HEK293T (cell line): ENCODE results near the gene MIDN.

Experiments used
- BHLHE40 ChIP-seq: fragments of 450-650 bp; IDR thresholded peaks from 2 replicates; pipeline ENCODE4 v1.6.1; 2016; ENCODE audit warnings: mild to moderate bottlenecking, moderate library complexity, borderline replicate concordance
- CTBP1 ChIP-seq: fragments of 450-650 bp; IDR thresholded peaks from 2 replicates; pipeline ENCODE4 v1.6.1; 2016; ENCODE audit warnings: borderline replicate concordance
- ELF4 ChIP-seq: fragments of 450-650 bp; IDR thresholded peaks from 2 replicates; pipeline ENCODE4 v1.6.1; 2017; ENCODE audit warnings: antibody characterized with exemption
- FOXA1 ChIP-seq: fragments of 450-650 bp; IDR thresholded peaks from 2 replicates; pipeline ENCODE4 v1.6.1; 2016; ENCODE audit warnings: mild to moderate bottlenecking
- FOXM1 ChIP-seq: fragments of 450-650 bp; IDR thresholded peaks from 2 replicates; pipeline ENCODE4 v1.6.1; 2017; ENCODE audit warnings: mild to moderate bottlenecking, borderline replicate concordance
- HDGF ChIP-seq: fragments of 450-650 bp; IDR thresholded peaks from 2 replicates; pipeline ENCODE4 v1.6.1; 2017; ENCODE audit warnings: antibody characterized with exemption, borderline replicate concordance
- L3MBTL2 ChIP-seq: fragments of 450-650 bp; conservative IDR thresholded peaks from 2 replicates; pipeline ENCODE4 v1.6.1; 2016; ENCODE audit warnings: mild to moderate bottlenecking
- LEF1 ChIP-seq: fragments of 450-650 bp; IDR thresholded peaks from 2 replicates; pipeline ENCODE4 v1.6.1; 2017; ENCODE audit warnings: mild to moderate bottlenecking, borderline replicate concordance
- NFRKB ChIP-seq: fragments of 450-650 bp; IDR thresholded peaks from 2 replicates; pipeline ENCODE4 v1.6.1; 2016; ENCODE audit warnings: mild to moderate bottlenecking, moderate library complexity
- PKNOX1 ChIP-seq: fragments of 450-650 bp; IDR thresholded peaks from 2 replicates; pipeline ENCODE4 v1.6.1; 2016
- SP1 ChIP-seq: fragments of 450-650 bp; IDR thresholded peaks from 2 replicates; pipeline ENCODE4 v1.6.1; 2017
- SUZ12 ChIP-seq: fragments of 450-650 bp; IDR thresholded peaks from 2 replicates; pipeline ENCODE4 v1.6.1; 2016; ENCODE audit warnings: mild to moderate bottlenecking
- TARDBP ChIP-seq: fragments of 450-650 bp; IDR thresholded peaks from 2 replicates; pipeline ENCODE4 v1.6.1; 2016
- ZNF384 ChIP-seq: fragments of 450-650 bp; IDR thresholded peaks from 2 replicates; pipeline ENCODE4 v1.6.1; 2016

GRCh38 chr19:1252821-1253513 is 4.6 kb downstream of the MIDN start:
- TF ChIP-seq SP1 = no peak
- TF ChIP-seq BHLHE40 = no peak
- TF ChIP-seq FOXM1 = no peak
- no peak for TF ChIP-seq HDGF
- no peak for TF ChIP-seq PKNOX1
- no peak for TF ChIP-seq LEF1
- TF ChIP-seq TARDBP = no peak
- no peak for TF ChIP-seq ZNF384
- TF ChIP-seq SUZ12 = no peak
- no peak for TF ChIP-seq L3MBTL2
- no peak for TF ChIP-seq NFRKB
- no peak for TF ChIP-seq ELF4
- no peak for TF ChIP-seq CTBP1
- TF ChIP-seq FOXA1 = no peak
